NOMO-1 treated with dmso at 0.1 percent for 144 hours (cell line): ENCODE results near the gene C1GALT1C1L.
"Not testable (repeated sequence)": the region's sequence is repeated elsewhere in the genome, so short reads cannot be mapped to it uniquely, and the experiment has no call there.

Experiments
- DNase-seq: peaks from one replicate; lab custom pipeline; 2025; ENCODE audit not compliant: unreplicated experiment; lab: John Stamatoyannopoulos, UW

The C1GALT1C1L gene

DNA sequence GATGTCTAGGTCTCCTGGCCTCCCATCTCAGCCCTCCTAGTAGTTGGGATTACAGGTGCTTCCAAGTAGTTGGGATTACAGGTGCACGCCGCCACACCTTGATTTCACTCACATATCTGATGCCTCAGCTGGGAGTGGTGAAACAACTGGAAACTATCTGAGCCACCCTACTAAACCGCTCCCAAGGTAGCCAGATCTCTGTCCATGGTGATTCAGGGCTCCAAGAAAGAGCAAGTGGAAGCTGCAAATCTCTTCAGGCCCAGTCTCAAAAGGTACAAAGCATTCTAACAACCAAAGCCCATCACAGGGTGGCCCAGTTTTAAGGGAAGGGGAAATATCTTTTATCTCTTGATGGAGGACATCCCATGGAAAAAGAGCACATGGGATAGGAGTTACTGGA is 19.0 kb downstream of the C1GALT1C1L start:
- DNase-seq = no peak

DNA sequence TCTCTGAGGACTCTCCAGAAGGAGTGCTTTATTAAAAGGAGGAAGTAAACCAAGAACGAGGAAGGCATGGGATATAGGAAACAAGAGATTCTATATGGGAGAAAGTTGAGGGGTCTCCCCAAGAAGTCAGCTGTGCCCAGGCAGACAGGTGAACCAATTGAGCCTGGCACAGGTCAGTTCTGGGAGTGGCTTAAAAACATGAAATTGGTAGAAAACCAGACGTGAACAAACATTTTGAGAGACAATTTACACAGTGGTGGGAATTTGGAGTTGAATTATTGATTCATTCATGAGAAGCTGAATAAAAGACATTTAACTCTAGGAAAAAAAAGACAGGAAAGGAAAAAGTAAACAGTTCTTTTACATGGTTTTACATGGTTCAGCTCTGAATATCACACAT is 22.7 kb downstream of the C1GALT1C1L start:
- DNase-seq = no peak

DNA sequence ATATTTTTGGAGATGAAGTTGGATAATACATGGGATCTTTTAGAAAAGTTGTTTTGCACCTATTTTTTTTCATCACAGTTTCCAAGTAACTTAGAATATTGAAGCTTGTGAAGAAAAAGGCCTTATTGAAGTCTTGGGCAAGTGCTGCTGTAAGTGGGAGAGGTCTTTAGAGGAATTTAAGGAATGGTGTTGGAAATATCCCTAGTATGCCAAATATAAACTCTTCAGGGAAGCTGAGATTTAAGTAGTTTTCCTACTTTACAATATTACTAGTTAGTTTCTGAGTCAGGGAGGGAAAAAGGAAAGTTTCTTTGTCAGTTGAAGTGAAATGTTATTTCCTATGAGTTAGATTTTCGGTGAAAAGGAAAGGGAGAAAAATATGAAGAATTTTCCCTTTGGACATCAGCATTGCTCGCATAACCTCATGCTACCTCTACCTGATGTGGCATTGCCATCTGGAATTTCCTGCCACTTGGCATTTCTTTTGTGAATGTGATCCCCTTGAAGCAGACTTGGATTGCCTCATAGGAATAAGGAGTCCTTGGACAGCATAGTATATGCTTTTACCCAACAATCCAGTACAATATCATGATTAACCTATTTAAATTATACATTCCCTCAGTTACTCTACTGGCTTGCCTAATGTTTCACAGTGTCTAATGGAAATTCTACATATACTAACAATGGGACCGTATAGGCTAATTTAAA is 27.1 kb downstream of the C1GALT1C1L start:
- no peak for DNase-seq

DNA sequence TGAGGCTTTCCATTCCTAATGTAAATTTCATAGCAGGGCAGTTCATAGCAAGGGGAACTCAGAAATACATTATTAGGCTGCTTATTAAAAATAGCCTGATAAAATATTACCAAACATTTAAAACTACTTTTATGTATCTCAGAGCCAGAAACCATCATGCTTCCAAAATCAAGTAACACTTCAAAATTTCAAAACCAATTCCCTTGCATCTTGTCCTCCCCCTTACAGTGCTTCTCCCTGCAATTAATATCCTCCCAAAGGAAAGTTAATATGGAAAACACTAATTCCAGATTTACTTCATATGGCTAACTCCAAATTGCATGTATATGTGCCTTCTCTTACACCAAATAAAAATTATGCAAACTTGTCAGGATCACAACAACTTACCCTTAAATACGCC is 32.5 kb downstream of the C1GALT1C1L start:
- DNase-seq = no peak

DNA sequence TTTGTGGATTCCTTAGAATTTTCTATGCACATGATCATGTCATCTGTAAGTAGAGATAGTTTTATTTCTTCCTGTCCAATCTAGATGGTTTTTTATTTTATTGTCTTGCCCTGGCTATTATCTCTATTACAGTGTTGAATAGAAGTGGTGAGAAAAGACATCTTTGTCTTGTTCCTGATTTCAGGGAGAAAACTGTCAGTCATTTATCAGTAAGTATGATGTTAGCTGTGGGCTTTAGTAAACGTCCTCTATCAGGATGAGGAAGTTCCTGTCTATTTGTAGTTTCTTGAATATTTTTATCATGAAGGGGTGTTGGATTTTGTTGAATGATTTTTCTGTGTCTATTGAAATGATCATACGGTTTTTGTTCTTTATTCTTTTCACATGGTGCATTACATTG is 33.9 kb downstream of the C1GALT1C1L start:
- DNase-seq = no peak

DNA sequence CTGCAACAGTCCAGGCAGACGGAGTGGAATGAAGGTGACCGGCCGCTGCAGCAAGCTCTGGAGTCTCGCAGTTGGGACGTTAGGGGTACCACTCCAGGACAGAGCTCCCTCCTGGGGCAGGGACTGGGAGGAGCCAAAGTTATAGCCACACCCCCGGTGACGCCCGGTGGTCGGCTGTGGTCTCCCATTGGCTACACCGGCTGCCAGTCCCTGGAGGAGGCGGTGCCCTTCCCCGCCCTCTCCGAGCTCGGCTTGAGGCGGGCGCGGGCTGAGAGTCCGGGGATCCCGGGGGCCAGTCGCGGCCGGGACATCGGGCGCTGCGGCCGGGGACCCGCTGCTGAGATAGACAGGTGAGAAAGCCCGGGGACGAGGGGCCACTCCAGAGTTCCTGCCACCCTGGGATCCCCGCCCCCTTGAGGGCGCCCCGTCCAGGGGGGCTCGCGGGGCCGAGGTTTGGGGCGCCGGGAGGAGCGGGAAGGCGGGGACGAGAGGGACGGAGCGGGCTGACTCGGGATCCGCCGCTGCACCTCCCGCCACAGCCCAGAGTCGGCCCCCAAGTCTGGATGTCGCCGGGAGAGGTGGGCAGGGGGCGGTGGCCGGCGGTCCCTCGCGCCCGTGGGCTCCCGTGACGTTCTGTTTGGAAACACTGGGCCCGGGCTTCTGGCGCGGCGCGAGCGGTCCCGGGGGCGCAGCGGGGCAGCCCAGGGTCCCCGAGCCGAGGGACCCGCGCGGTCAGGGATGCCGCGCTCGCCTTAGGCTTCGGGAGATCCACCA is 39.0 kb downstream of the C1GALT1C1L start, which contains the start of gene PLEKHH2:
Gene PLEKHH2, plus strand, starts transcription at position 231 of the 774 bp plus-strand sequence. CDS start 7,414 bp downstream, outside the sequence.
- peak; percentile 50 for DNase-seq

- DNase-seq = no peak
Observed at GRCh38 chr2:43636621-43637020, 39.6 kb downstream of the C1GALT1C1L start.

DNA sequence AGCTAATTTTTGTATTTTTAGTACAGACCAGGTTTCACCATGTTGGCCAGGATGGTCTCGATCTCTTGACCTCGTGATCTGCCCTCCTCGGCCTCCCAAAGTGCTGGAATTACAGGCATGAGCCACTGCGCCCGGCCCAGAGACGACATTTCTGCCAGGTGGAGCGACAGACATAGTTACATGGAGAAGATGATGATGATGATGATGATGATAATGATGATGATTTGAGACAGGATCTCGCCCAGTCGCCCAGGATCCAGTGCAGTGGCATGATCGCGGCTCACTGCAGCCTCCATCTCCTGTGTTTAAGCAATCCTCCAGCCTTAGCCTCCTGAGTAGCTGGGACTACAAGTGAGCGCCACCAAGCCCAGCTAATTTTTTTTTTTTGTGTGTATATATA is 40.1 kb downstream of the C1GALT1C1L start:
- not testable (repeated sequence) for DNase-seq

DNA sequence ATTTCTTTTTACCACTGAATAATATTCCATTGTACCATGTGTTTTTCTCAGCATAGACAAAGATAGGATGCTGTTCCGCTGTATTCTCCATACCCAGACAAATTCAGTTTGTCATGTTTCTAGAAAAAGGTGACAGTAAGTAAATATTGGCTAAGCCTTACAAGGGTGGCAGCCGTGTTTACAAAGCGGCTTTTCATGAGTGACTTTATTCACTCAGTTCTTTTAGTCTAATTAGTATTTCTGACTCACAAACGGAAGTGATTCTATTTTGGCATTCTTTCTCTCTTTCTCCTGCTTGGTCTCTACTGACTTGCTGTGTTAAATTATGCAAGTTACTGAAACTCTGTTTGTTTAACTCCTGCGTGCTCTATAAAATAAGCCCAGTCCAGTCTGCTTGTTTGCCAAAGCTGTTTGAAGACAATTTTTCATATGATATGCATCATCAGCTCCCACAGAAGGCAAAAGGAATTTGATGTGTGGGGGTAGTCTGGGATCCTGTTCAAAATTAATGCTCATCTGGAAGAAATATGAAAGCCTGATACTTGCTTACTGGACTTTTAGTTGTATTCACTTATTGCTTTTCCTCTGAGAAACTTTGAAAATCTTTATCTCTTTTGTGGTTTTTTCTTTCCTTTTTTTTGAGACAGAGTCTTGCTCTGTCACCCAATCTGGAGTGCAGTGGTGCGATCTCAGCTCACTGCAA is 41.5 kb downstream of the C1GALT1C1L start:
- DNase-seq = no peak

- DNase-seq = no peak
Observed at GRCh38 chr2:43631618-43632317, 44.5 kb downstream of the C1GALT1C1L start.
